Breast epithelium (tissue), 4 donors: ENCODE data around the gene TMEM203. TPM values are rescaled to one million over a fixed set of nuclear protein-coding genes. Genes with fewer than 3 reads are reported as not detected.
A peak's percentile ranks its signal among the peaks of the same experiment; 100 is the strongest.

Experiments used
- DNase-seq, 2 donors: peaks; one replicate each; pipeline ENCODE4 v3.0.0-alpha.2; 2019; ENCODE audit warnings: low spot score in 2 of 2
- H3K27ac ChIP-seq, 2 donors: fragments of 200-600 bp; sonication (generic) in 1 of 2; one replicate each; pipeline ENCODE4 v1.5.1; 2016 to 2019; ENCODE audit warnings: mild to moderate bottlenecking in 1 of 2
- H3K27me3 ChIP-seq, 2 donors: fragments of 200-600 bp; sonication (generic) in 1 of 2; one replicate each; pipeline versions ENCODE4 v1.5.1 to v1.6.0; 2017 to 2019; ENCODE audit warnings: control low read depth in 1 of 2, mild to moderate bottlenecking in 1 of 2
- H3K36me3 ChIP-seq: fragments of 200-600 bp; one replicate; pipeline ENCODE4 v1.5.1; 2019
- H3K4me1 ChIP-seq, 2 donors: fragments of 200-600 bp; sonication (generic); one replicate each; pipeline ENCODE4 v1.5.1; 2016 to 2019; ENCODE audit warnings: control low read depth in 1 of 2
- H3K4me3 ChIP-seq, 3 donors: fragments of 200-600 bp; sonication (generic); 1 replicate in 2 of 3; 2 replicates in 1 of 3; pipeline ENCODE4 v1.5.1; 2016 to 2019; ENCODE audit warnings: mild to moderate bottlenecking in 3 of 3, moderate library complexity in 2 of 3
- H3K9me3 ChIP-seq, 2 donors: fragments of 200-600 bp; sonication (generic) in 1 of 2; one replicate each; pipeline ENCODE4 v1.5.1; 2016 to 2019; ENCODE audit warnings: control low read depth in 1 of 2
- CTCF ChIP-seq, 3 donors: fragments of 450-650 bp; IDR thresholded peaks; one replicate each; pipeline ENCODE4 v1.5.1; 2016 to 2017; ENCODE audit warnings: antibody characterized with exemption in 3 of 3, mild to moderate bottlenecking in 3 of 3, moderate library complexity in 3 of 3
- POLR2A ChIP-seq: fragments of 450-650 bp; IDR thresholded peaks from one replicate; pipeline ENCODE4 v1.6.1; 2016; ENCODE audit warnings: antibody characterized with exemption, mild to moderate bottlenecking, moderate library complexity
- POLR2AphosphoS5 ChIP-seq, 3 donors: sonication (generic); formaldehyde crosslinking; IDR thresholded peaks; one replicate each; pipeline ENCODE4 v1.6.1; 2017; ENCODE audit warnings: antibody characterized with exemption in 3 of 3
- intact Hi-C: fragments of 100-400 bp; cut with DNase I; formaldehyde crosslinking; loops from one replicate; pipeline ENCODE4 v1.15.1; 2023; ENCODE audit warnings: low total_unique reads
- total RNA-seq, 3 donors: library from RNA; depleted of rRNA; stranded (reverse); fragments of >200 nt; gene quantifications; one replicate each; pipeline ENCODE4 v1.1.0, GENCODE V29; 2016

The TMEM203 gene
- total RNA-seq, 3 donors from 2014 or later, result 26.5 to 36.6 (median 26.6) TPM

- no peak for DNase-seq
- H3K27ac ChIP-seq, result peak overlapping the region in 1 of 2 donors; percentile 88
- no peaks in the 10 kb centered on the region for H3K9me3 ChIP-seq
- no peaks in the 10 kb centered on the region for H3K36me3 ChIP-seq
- TF ChIP-seq CTCF (IDR thresholded peaks at IDR 0.05) (no peak), POLR2A (no peak), POLR2AphosphoS5 (IDR thresholded peaks at IDR 0.05) (no peak)
- peaks cover 0 to 25% of the 10 kb centered on the region in 2 donors for H3K4me1 ChIP-seq
- peak overlapping the region in 1 of 3 donors; percentile 63 for H3K4me3 ChIP-seq
- no peaks in the 10 kb centered on the region for H3K27me3 ChIP-seq
- intact Hi-C loops, result no loop called here
These were observed 10.9 kb upstream of the TMEM203 start for GRCh38 chr9:137216188-137216965.

- no peak for TF ChIP-seq POLR2A
- no peak for TF ChIP-seq POLR2AphosphoS5 (IDR thresholded peaks at IDR 0.05)
- TF ChIP-seq CTCF (IDR thresholded peaks at IDR 0.05), result no peak
- H3K4me3 ChIP-seq, result no peak overlapping the region
- no peaks in the 10 kb centered on the region for H3K36me3 ChIP-seq
- DNase-seq, result no peak
- peaks cover 0 to 25% of the 10 kb centered on the region in 2 donors for H3K4me1 ChIP-seq
- intact Hi-C loops, result no loop called here
- no peaks in the 10 kb centered on the region for H3K27me3 ChIP-seq
- no peaks in the 10 kb centered on the region for H3K9me3 ChIP-seq
- H3K27ac ChIP-seq, result no peak overlapping the region
These were observed 9.9 kb upstream of the TMEM203 start for GRCh38 chr9:137215196-137215986.

- Histone ChIP-seq H3K36me3 (no peaks in the 10 kb centered on the region), H3K4me3 (no peak overlapping the region), H3K9me3 (no peaks in the 10 kb centered on the region), H3K4me1 (peaks cover 0 to 25% of the 10 kb centered on the region in 2 donors), H3K27ac (no peak overlapping the region), H3K27me3 (no peaks in the 10 kb centered on the region)
- intact Hi-C loops, result no loop called here
- TF ChIP-seq POLR2A (no peak), CTCF (IDR thresholded peaks at IDR 0.05) (no peak), POLR2AphosphoS5 (IDR thresholded peaks at IDR 0.05) (no peak)
- no peak for DNase-seq
These were observed 9.2 kb upstream of the TMEM203 start for GRCh38 chr9:137214620-137215019.

- Histone ChIP-seq H3K4me3 (peak overlapping the region in 2 of 3 donors; percentile 19 to 48), H3K27me3 (no peaks in the 10 kb centered on the region), H3K4me1 (peaks cover 0 to 17% of the 10 kb centered on the region in 2 donors), H3K9me3 (no peaks in the 10 kb centered on the region), H3K36me3 (no peaks in the 10 kb centered on the region), H3K27ac (peak overlapping the region in 1 of 2 donors; percentile 74)
- no peak for TF ChIP-seq POLR2AphosphoS5 (IDR thresholded peaks at IDR 0.05)
- no peak for TF ChIP-seq CTCF (IDR thresholded peaks at IDR 0.05)
- TF ChIP-seq POLR2A, result no peak
- no peak for DNase-seq
- intact Hi-C loops, result no loop called here
These were observed 8.0 kb upstream of the TMEM203 start for GRCh38 chr9:137213160-137214060.
